Panc1 (cell line): ENCODE measurements around the gene PRKACG.

ENCODE experiments used
- POLR2AphosphoS5 ChIP-seq: IDR thresholded peaks from 2 replicates; pipeline ENCODE4 v1.6.1; 2012; ENCODE audit warnings: mild to moderate bottlenecking, low read depth, low read length, moderate library complexity
- SIN3A ChIP-seq: IDR thresholded peaks from 2 replicates; pipeline ENCODE4 v1.6.1; 2012; ENCODE audit warnings: low read depth, mild to moderate bottlenecking, low read length, moderate library complexity, borderline replicate concordance; ENCODE audit not compliant: insufficient read depth
- TF ChIP-seq, protein P1 (sequence below): fragments of 450-650 bp; IDR thresholded peaks from 2 replicates; pipeline ENCODE4 v1.5.1; 2017; ENCODE audit warnings: mild to moderate bottlenecking
- TF ChIP-seq, protein P2 (sequence below), 2 experiments: IDR thresholded peaks; 2 replicates each; pipeline ENCODE4 v1.6.1; 2011 to 2012; ENCODE audit warnings: low read depth in 2 of 2, control low read depth in 1 of 2, low read length in 1 of 2, mild to moderate bottlenecking in 1 of 2, moderate library complexity in 1 of 2; ENCODE audit not compliant: insufficient read depth in 1 of 2

DNA sequence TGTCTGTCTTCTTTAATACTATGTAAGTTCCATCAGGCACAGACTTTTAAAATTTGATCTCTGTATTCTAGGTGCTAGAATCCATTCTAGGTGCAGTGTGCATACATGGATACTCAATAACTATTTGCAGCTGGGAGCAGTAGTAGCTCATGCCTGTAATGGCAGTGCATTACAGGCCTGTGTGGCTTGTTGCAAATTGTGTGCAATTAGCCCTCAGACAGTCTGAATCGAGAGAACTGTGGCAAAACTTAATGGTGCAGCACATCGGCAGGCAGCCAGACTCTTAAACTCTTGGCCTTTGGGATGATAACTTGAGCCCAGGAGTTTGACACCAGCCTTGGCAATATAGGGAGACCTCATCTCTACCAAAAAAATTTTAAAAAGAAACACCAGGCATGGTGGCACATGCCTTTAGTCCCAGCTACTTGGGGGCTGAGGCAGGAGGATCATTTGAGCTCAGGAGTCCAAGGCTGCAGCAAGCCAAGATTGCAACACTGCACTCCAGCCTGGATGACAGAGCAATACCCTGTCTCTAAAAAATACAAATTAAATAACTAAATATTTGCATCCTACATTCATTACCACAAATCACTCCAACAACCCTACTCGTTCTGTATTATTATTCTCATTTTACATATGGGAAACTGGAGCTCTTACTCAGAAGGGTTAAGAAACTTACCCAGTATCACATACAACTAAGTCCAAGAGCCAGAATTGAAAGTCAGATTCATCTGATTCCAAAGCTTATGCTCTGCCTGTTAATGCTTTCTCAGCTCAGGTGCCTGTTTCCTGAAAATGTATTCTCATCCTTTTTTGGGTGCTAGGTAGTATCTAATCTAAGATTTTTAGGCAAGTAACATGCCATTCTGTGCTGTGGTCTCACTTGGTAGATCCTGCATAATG, 30.1 kb downstream of the PRKACG start:
- TF ChIP-seq, protein P1, sequence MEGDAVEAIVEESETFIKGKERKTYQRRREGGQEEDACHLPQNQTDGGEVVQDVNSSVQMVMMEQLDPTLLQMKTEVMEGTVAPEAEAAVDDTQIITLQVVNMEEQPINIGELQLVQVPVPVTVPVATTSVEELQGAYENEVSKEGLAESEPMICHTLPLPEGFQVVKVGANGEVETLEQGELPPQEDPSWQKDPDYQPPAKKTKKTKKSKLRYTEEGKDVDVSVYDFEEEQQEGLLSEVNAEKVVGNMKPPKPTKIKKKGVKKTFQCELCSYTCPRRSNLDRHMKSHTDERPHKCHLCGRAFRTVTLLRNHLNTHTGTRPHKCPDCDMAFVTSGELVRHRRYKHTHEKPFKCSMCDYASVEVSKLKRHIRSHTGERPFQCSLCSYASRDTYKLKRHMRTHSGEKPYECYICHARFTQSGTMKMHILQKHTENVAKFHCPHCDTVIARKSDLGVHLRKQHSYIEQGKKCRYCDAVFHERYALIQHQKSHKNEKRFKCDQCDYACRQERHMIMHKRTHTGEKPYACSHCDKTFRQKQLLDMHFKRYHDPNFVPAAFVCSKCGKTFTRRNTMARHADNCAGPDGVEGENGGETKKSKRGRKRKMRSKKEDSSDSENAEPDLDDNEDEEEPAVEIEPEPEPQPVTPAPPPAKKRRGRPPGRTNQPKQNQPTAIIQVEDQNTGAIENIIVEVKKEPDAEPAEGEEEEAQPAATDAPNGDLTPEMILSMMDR: no peak
- TF ChIP-seq POLR2AphosphoS5 (no peak), SIN3A (no peak)
- TF ChIP-seq, protein P2, sequence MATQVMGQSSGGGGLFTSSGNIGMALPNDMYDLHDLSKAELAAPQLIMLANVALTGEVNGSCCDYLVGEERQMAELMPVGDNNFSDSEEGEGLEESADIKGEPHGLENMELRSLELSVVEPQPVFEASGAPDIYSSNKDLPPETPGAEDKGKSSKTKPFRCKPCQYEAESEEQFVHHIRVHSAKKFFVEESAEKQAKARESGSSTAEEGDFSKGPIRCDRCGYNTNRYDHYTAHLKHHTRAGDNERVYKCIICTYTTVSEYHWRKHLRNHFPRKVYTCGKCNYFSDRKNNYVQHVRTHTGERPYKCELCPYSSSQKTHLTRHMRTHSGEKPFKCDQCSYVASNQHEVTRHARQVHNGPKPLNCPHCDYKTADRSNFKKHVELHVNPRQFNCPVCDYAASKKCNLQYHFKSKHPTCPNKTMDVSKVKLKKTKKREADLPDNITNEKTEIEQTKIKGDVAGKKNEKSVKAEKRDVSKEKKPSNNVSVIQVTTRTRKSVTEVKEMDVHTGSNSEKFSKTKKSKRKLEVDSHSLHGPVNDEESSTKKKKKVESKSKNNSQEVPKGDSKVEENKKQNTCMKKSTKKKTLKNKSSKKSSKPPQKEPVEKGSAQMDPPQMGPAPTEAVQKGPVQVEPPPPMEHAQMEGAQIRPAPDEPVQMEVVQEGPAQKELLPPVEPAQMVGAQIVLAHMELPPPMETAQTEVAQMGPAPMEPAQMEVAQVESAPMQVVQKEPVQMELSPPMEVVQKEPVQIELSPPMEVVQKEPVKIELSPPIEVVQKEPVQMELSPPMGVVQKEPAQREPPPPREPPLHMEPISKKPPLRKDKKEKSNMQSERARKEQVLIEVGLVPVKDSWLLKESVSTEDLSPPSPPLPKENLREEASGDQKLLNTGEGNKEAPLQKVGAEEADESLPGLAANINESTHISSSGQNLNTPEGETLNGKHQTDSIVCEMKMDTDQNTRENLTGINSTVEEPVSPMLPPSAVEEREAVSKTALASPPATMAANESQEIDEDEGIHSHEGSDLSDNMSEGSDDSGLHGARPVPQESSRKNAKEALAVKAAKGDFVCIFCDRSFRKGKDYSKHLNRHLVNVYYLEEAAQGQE (IDR thresholded peaks at IDR 0.05; ENCODE audit: insufficient read depth in 1 of 2, low read depth in 2 of 2, low read length in 1 of 2): no peak
